RPMI8226 (cell line): ENCODE data around the gene USP20.

ENCODE experiments used
- DNase-seq: peaks from one replicate; pipeline ENCODE4 v3.0.0-alpha.2; 2015

Gene USP20

DNA sequence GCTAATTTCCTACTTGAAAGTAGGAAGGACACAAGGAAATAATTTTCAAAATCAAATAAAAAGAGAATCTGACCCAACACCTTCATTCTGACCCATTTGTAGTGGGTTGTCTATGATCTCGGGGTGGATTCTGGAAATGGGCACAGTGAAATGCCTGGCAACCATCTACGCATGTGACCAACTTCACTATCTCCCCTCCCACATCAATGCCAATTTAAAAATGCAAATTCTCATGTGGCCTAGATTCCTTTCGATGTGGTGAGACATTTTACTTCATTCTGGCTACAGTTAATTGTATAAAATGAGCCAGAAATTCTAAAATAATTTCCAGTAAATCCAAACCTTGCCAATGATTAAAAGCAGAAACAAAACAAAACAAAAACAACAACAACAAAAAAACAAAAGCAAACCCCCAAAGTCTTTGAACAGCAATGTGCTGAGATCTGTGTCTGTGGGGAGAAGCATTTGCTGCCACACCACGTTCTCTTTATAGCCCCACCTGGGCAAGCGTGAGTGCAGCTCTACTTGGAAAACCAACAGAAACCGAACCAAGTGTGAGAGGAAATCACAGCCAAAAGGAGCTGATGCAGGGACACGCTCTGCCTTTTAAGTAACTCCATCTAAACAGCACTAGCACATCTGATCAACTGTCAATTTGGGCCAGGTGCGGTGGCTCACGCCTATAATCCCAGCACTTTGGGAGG lies 59.0 kb downstream of the USP20 start:
- no peak for DNase-seq

DNA sequence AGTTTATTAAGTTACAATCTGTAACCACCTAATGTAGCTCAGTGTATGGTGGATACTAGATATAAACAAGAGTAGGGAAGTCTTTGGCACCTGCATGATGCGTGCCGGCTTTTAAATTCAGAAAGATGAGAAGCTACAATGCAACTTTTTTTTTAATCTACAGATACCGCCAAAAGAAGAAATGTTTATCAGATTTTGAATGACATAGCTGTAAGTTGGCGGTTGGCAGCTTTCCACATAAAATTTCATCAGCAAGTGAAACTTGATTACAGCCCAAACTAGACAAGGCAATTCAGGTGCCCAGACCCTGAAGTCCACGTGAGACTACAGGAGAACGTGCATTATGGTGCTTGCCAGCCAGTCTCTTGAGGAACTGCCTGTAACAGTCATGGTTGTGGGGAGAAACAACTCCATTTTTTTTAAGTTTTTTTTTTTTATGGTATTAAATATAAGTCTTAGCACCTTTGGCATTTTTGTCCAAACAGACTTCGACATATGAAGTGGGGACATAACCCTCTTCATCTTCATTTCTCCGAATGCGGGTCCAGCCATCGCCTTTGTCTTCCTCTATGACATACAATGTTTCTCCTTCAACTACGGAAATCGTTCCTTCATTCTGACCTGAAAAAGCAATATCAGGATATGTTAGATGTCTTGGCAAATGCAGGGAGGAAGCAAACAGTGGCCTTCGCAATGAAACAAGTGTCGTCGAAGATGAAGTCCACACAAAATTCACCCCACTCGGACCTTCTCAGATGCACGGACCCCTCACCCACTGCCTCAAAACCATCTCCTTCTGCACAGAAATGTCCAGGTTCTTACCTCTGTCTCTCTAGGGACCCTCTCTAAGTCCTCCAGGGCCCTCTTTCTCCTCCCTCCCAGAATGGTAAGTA lies 60.4 kb downstream of the USP20 start:
- DNase-seq = no peak

DNA sequence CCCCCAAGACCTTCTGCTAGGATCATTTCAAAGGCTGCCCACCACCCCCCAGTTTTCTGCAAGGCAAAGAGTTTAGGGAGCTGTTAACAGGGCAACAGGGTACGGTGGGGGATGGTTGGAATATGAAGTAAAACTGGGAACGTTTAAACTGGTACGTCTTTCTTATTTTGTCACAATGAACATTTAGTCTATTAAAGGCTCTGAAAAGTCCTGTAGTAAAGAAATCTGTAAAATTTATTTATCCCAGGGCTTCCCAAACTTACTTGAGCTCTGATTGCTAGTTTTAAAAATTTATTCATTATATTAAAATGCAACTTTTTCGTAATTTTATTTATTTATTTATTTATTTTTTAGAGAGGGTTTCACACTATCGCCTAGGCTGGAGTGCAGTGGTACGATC lies 62.0 kb downstream of the USP20 start:
- DNase-seq = no peak

DNA sequence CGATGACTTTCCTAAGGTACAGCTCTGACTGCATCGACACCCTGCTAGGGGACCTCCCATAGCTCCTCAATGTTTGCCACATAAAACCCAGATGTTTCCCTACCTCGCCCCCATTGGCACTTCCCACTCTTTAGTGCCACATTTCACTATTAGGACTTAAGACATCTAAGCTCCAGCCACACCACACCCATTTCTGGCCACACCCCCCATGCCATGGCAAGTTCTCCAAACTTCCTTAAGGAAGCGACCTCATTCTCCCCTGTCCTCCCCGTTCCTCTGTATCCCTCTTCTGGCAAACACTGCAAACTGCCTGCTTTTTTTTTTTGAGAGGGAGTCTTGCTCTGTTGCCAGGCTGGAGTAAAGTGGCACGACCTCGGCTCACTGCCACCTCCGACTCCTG lies 62.9 kb downstream of the USP20 start:
- no peak for DNase-seq

DNA sequence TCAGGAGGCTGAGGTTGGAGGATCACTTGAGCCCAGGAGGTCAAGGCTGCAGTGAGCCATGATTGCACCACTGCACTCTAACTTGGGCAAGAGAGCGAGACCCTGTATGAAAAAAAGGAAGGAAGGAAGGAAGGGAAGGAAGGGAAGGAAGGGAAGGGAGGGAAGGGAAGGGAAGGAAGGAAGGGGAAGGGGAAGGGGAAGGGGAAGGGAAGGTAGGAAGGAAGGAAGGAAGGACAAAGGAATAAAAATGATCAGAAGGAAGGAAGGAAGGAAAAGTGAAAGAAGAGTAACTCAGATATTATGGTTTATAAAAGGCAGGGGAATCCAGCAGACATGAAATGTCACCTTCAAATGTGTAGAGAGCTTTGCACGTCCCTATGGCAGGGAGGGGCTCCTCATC lies 64.4 kb downstream of the USP20 start:
- no peak for DNase-seq

DNA sequence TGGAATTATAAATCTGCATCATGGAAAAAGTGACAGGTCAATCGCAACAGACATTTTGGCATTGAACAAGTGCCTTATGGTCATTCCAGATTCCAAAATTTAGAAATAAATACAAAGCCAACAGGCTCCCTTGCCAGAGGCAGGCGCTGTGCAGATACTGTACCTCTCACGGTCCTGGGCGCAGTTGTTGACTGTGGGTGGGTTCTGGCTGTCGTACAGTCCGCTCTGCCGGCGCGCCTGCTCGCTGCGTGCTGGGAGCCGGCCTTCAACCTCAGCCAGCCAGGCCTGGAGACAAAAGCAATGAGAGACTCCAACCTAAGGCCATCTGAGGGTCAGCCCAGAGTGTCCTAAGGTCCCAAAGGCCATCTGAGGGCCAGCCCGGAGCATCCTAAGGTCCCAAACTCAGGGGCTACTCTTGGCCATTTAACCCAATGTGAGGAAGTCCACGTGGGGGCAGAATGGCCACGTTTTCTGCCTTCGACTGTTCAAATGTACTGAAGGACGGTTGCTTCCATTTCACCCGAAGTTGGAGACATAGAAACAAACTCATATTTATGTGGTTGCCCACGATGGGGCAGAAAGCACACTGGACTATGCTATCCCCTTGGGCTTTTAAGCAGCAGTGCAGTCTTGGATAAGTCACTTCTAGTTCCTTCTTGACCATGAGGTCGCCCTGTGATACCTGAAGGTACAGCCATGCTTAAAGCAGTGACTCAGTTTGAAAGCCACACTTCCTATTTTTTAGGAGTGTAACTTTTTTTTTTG lies 65.2 kb downstream of the USP20 start:
- DNase-seq = no peak

DNA sequence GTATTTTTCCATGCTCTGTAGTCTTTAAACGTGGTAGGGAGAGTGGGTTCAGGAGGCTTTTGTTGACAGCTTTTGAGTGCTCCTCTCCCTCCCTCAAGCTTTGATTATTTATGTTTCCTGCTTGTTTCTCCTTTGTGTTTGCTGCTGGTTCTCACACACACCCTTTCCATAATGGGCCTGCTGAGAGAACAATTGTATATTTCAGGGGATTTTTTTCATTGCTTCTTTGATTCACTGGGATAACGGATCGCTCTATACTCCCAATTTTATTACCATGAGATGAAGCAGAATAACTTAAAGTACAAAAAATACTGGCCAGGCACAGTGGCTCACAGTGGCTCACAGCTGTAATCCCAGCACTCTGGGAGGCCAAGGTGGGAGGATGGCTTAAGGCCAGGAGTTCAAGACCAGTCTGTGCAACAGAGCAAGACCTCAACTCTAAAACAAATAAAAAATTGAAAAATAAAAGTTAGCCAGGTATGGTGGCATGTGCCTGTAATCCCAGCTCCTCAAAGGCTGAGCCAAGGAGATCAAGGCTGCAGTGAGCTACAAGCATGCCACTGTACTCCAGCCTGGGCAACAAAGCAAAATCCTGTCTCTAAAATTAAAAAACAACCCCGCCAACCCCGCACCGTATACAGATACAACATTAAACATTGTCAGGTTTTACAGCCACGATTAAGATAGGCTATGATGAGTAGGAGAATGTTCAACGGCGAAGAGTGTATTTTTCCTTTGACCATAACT lies 66.9 kb downstream of the USP20 start:
- DNase-seq = no peak

DNA sequence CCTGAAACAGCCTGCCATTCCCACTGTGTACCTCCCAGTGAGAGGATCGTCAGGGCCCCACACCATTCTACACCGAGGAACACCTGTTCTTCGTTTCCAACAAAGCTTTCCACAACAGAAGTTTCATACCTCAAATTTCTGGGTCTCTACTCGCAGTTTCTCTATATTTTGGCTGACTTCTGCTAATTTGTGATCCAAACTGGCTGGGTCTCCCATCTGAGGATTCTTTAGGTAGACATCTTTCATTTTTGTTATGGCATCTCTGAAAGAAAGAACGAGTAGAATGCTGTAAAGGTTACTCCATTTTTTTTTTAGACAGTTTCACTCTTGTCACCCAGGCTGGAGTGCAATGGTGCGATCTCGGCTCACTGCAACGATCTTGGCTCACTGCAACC lies 67.5 kb downstream of the USP20 start:
- peak; percentile 53 for DNase-seq

DNA sequence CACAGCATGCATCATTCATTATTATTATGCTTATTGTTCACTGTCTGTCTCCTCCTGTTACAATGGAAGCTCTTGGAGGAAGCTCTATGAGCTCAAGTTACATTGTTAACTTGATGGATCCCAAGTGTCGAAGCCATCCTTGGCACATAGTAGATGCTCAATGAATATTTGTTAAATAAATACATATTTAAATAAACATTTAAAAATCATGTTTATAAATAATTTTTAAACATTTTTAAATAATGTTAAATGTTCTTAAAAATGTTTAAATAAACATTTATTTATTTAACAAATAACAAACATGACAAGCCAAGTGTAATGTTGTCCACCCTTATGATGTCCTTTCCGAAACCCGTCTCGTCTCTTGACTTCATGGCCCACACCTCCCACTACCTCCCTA lies 69.5 kb downstream of the USP20 start:
- no peak for DNase-seq

DNA sequence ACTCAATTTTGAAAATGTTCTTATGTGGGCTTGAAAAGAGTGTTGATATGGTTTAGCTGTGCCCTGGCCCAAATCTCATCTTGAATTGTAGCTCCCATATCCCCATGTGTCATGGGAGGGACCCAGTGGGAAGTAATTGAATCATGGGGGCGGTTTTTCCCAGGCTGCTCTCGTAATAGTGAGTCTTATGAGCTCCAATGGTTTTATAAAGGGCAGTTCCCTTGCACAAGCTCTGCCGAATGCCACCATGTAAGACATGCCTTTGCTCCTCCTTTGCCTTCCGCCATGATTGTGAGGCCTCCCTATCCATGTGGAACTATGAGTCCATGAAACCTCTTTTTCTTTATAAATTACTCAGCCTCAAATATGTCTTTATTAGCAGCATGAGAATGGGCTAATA lies 71.0 kb downstream of the USP20 start:
- DNase-seq = no peak

DNA sequence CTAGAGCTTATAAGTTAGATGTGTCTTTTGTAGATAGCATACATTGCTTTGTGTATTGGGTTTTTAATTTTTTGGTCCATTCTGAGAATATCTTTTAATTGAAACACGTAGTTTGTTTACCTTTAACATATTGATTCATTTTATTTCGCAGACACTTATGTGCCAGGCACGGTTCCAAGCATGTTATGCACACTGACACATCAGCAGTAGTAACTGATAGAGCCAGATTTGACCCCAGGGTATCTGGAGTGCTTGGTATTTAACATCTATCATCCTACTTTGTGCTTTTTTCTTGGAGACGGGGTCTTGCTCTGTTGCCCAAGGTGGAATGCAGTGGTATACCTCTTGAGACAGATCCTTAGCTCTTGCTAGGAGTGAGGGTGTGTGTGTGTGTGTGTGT lies 71.9 kb downstream of the USP20 start:
- no peak for DNase-seq

DNA sequence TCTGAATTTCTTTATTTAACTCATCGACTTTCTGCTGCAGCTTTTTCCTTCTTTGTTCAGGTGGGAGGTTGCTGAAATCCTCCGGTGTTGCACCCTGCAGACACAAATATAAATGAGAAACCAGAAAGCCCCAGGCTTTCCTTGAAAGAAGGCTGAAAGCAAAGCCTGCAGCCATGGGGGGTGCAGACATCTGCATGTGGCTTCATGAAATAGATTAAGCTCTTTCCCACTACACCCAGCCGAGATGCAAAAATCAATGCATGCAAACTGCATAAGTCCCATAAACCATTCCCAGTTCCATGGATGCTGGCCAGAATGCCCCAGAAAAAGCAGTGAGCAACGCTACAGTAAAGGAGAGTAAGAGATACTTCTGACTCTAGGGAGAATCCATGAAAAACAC lies 73.6 kb downstream of the USP20 start:
- DNase-seq = peak; percentile 54

DNA sequence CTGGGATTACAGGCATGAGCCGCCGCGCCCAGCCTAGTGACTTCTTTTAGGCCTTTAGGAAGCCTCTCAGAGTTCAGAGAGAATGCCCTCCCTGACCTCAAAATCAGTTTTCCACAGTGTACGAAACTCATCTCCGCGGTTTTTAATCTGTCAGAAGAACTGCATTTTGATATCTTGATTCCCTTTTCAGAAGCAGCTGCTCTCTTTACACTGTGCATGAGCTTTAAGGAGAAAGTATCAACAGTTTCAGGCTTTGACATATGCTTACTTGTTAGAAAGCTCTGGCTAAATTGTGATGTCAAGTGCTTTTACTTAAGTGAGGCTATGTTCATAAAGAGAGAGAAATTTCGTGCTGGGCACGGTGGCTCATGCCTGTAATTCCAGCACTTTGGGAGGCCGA lies 74.6 kb downstream of the USP20 start:
- no peak for DNase-seq

DNA sequence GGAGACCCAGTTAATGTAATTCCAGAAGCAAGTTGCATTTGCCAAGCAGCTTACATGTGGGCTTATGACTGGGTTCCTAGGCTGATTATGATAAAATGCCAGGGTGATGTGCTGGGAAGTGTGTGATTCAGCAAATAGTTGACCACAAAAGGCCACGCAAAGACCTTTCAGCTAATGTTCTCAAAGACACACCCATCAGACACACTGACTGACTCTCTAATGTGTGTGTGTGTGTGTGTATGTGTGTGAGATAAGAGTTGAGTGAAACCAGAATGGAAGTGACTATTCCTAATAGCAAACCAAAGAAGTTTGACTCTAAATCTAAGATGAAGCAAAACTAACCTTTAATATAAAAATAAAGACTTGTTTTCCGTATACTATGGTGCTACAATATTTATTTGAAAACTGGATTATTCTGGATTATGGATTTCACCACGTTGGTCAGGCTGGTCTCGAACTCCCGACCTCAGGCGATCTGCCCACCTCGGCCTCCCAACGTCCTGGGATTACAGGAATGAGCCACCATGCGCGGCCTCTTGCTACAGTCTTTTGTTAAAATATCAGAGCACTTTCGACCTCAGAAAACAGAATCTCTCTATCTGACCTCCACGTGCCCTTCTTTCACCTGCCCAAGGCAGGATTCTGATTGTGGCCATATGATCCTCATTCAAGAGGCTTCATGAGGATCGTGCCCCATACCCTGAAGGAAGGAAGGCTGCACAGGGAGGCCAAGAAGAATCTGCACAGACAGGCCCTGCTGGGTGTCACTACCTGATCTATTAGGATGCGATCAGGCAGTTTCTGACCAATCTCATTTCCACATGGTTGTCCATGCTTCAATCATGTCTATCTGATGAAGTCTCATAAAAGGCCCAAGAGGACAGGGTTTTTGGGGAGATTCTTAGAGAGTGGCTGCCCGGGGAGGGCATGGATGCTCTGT lies 75.6 kb downstream of the USP20 start:
- DNase-seq = peak; percentile 76

DNA sequence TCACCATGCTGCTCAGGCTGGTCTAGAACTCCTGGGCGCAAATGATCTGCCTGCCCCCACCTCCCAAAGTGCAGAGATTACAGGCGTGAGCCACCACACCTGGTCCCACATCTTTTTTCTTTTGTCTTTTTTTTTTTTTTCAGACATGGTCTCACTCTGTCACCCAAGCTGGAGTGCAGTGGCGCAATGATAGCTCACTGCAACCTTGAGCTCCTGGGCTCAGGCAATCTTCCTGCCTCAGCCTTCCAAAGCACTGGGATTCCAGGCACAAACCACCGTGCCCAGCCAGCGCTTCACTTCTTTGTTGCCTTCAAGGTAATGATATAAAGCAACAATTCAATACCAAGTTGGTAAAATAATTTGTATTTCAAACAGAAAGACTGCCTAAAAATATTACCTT lies 78.8 kb downstream of the USP20 start:
- no peak for DNase-seq

DNA sequence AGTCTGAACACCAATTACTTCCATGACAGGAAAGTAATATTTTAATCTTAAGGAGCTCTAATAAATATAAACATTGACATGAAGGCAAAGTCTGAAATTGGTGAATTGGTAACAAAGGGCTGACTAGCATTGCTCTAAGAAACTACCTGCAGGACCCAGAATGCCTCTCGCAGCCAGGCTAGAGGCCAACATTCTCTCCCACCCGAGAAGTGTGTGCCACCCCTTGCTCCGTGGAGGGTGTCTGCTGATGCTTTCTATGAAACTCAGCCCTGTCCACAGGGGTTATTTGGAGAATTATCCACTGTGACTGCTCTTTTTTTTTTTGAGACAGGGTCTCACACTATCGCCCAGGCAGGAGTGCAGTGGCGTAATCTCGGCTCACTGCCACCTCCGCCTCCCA lies 81.4 kb downstream of the USP20 start:
- no peak for DNase-seq

DNA sequence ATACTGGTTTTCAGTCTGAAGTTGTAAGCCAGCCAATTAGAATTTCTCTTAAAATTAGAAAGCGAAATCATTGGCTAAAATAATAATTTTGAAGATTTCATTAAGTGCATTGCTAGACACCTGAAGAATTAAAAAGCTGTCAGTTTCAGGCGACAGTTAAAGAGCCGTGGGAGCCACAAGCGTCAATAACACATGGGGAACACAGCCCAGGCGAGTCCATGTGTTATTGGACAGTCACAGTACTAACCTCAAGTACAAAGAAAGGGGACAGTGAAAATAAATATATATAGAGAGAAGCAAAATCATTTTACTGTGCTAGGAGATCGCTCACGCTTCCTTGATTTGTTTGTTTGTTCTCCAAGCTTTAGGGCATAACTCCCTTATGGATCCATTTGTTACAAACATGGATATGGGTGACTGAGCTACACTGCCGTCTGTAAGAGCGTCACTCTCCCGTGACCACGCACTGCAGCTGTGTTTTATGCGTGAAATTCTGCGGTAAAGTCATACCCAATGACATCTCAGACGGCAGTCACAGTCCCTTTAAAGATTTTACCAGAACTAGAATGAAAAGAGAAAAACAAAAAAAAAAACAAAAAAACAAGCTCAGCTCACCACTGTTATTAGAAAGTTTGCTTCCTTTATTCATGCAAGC lies 83.2 kb downstream of the USP20 start:
- no peak for DNase-seq

DNA sequence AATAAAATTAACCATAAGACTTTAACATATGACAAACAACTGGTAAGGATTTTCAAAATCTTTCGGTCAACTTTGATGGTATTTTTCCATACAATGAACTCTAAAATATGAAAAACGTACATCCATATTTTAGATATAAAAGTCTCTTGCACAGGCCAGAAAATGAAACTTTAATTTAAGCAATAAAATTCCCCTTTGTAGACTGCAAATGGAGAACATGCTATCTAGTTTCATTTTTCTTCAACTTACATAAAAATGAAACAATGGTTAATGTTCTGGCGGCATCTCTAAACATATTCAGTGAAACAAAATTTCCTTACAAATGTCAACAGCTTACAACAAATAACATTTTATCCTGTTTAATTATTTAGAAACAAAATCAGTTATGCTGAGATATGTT lies 84.0 kb downstream of the USP20 start:
- no peak for DNase-seq

DNA sequence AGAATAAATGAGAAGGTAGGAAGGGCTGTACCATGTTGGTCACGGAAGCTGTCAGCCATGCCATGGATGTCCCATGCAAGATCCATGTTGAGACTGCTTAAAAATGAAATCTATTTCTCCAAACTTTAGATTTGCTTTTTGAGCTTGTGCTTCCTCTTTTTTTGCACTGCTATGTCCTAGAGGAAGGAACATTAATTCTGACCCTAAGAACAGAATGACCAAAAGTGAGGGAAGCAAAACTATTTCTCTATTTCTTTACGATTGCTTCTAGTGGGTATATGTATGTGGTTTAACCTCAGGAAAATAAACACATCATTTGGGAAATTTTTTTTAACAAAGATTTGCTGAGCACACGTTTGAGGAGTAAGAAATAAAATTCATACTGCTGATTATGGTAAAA lies 84.6 kb downstream of the USP20 start:
- no peak for DNase-seq

DNA sequence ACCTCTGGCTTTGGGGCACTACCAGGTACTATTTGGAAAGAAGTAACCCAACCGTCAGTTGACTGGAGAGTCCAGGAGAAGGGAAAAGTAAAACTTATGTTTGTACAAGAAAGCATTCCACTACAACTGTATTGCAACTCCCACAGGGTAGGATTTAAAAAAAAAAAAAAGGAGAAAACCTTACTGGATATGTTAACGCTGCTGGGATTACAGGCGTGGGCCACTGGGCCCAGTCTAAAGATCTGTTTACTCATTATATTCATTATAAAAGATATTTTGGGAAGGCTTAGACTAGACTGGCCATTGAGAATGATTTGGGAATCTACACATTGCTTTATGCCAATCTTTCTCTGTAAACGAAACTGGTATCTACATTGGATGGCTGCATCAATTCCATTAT lies 86.6 kb downstream of the USP20 start:
- no peak for DNase-seq

DNA sequence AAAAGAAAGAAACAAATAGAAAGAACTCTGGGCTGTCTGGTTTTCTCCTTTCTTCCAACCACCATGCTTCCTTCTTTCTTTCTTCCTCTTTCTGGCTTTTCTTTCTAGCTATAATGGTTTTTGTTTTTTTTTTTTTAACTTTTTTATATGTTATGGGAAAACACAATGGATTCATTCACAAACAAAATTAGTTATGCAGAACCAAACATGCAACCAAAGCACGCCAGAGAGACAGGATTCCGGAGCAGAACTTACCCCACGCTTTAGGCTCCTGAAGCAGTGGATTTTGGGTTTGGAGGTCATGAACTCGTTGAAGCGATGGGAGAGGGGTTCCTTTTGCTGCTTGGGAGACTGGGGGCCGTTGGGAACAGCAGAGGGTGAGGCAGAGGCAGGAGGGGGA lies 88.3 kb downstream of the USP20 start:
- no peak for DNase-seq
